AG09319 (cell line): Measurements from ENCODE around the gene ALDOC.

Experiments
- DNase-seq: peaks from one replicate; pipeline ENCODE4 v3.0.0-alpha.2; 2010; ENCODE audit warnings: low read depth; ENCODE audit errors: extremely low read depth
- CTCF ChIP-seq: IDR thresholded peaks from 2 replicates; pipeline ENCODE4 v1.5.1; 2011; ENCODE audit warnings: low read depth, mild to moderate bottlenecking, inconsistent platforms, low read length, moderate library complexity

The ALDOC gene

GRCh38 chr17:28545141-28545503, 31.6 kb downstream of the ALDOC start:
- no peak for DNase-seq
- no peak for TF ChIP-seq CTCF

- no peak for TF ChIP-seq CTCF
- DNase-seq, result no peak
Measured at GRCh38 chr17:28544402-28545140, 32.1 kb downstream of the ALDOC start.

DNA sequence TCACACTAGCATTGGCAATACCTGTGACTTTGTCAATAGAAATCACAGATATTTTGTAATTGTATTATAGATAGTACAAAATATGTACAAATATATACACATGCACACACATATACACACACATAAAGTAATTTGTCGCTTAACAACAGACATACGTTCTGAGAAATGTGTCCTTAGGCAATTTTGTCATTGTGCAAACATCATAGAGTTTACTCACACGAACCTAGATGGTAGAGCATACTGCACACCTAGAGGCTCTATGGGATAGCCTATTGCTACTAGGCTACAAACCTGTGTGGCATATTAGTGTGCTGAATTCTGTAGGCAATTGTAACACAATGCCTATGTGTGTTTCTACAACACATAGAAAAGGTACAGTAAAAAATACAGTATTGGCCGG, 35.3 kb downstream of the ALDOC start:
- no peak for DNase-seq
- TF ChIP-seq CTCF, result no peak

DNA sequence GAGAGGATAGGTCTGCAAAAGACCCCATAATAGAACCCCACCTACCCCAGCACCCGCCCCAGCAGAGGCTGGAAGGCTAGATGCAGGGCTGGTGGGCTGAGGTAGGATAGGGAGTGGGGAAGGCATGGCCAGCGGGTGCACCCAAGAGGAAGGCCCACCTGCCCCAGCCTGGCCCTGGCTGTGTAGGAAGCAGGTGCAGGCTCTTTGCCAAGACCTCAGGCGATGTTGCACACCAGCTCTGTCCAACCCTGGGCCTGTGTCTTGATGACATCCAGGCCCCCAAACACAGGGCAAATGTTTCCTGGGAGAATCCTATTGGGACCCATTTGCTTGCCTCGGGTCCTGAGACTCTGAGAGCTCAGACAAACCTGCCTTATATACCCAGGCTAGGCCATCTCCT, 36.5 kb downstream of the ALDOC start:
- no peak for TF ChIP-seq CTCF
- DNase-seq, result no peak

DNA sequence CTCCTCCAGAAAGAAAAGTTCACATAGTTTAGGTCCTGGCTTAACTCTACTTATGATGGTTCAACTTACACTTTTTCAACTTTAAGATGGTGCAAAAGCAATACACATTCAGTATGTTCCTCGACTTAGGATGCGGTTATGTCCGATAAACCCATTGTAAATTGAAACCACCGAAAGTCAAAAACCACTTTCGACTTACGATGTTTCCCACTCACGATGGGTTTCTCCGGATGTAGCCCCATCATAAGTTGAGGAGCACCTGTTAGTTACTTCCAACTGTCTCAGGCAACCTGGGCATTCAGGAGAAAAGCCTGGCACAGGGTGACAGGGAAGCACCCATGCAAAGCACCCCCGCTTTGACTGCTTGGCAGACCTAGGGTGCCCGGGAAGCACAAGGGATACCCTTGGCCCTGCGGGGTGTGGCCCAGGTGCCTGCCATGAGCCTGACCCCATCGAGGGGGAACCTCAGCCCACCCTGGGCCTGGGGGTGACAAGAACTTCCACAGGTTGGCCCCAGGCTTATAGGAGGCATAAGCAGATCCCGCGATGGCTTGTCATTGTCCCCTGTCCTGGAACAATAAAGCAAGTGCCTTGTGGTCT, 38.3 kb downstream of the ALDOC start:
- no peak for TF ChIP-seq CTCF
- DNase-seq, result no peak

- TF ChIP-seq CTCF, result no peak
- DNase-seq, result no peak
Measured at GRCh38 chr17:28537219-28537610, 39.5 kb downstream of the ALDOC start.

- no peak for TF ChIP-seq CTCF
- no peak for DNase-seq
Measured at GRCh38 chr17:28536532-28537218, 40.0 kb downstream of the ALDOC start.
